ENCODE measurements around the gene EIF4E3. TPM values are rescaled to one million over a fixed set of nuclear protein-coding genes. Genes with fewer than 3 reads are reported as not detected.

Gene EIF4E3
- total and polyA plus RNA-seq, 2 of the 13 experiments (the other 11 are each of a cell fraction or from before 2014, with no cell fraction given): 0.07 to 0.15 TPM

DNA sequence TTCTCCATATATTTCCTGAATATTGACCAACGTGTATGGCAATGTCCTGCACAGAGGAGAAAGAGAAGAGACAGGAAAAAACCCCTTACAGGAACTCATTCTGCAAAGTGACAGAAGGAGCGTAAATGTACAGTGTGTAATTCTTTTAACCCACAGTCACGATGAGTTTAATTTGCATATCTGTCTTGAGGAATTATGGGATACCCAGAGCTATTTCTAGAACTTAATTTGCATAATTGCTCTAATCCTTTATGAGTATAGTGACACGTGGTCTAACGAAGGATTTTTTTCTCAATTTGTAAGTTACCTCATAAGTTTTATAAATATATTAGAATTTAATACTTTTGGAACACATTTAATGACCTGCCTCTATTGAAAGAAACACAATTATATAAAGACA, 38.2 kb upstream of the EIF4E3 start (continued):
- TF ChIP-seq, protein P1, sequence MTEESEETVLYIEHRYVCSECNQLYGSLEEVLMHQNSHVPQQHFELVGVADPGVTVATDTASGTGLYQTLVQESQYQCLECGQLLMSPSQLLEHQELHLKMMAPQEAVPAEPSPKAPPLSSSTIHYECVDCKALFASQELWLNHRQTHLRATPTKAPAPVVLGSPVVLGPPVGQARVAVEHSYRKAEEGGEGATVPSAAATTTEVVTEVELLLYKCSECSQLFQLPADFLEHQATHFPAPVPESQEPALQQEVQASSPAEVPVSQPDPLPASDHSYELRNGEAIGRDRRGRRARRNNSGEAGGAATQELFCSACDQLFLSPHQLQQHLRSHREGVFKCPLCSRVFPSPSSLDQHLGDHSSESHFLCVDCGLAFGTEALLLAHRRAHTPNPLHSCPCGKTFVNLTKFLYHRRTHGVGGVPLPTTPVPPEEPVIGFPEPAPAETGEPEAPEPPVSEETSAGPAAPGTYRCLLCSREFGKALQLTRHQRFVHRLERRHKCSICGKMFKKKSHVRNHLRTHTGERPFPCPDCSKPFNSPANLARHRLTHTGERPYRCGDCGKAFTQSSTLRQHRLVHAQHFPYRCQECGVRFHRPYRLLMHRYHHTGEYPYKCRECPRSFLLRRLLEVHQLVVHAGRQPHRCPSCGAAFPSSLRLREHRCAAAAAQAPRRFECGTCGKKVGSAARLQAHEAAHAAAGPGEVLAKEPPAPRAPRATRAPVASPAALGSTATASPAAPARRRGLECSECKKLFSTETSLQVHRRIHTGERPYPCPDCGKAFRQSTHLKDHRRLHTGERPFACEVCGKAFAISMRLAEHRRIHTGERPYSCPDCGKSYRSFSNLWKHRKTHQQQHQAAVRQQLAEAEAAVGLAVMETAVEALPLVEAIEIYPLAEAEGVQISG (CRISPR knock-in tag; IDR thresholded peaks at IDR 0.05): no peak
- TF ChIP-seq SIN3A (IDR thresholded peaks at IDR 0.05; ENCODE audit: borderline replicate concordance, low read depth, low read length): no peak
- no peak for TF ChIP-seq HNRNPK (IDR thresholded peaks at IDR 0.05; ENCODE audit: low read depth, low read length, poor library complexity, severe bottlenecking)
- TF ChIP-seq TGIF2 (CRISPR knock-in tag; IDR thresholded peaks at IDR 0.05): no peak
- no peak for TF ChIP-seq SAFB2 (CRISPR knock-in tag; IDR thresholded peaks at IDR 0.05; ENCODE audit: borderline replicate concordance, low read depth)
- TF ChIP-seq ETV5 (CRISPR knock-in tag; IDR thresholded peaks at IDR 0.05; ENCODE audit: borderline replicate concordance): no peak

DNA sequence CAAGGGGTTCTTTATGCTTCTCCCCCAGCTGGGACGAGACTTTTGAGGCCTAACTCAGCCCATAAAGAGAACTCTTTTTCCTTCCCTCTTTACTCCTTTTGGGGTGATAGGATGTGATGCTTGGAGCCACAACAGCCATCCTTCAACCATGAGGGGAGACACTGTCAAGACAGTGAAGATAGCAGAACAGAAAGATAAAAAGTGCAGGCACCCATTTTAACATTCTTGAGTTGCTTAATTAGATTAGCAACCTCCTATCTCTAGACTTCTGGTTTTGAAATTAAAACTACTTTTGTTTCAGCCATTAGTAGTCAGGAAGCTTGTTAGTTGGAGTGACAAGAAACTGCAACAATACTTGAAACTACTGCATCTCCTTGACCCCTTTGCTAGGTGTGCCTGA, 34.9 kb upstream of the EIF4E3 start:
- ChIA-PET POLR2A (no interaction called here), CTCF (ENCODE audit: low intra/inter-chr PET ratio, low total read pairs) (no interaction called here)
- no TSS peak for BruUV-seq (replicated peaks)
- Histone ChIP-seq H2AFZ (ENCODE audit: low read length) (no peak overlapping the region), H3K9me3 (ENCODE audit: low read length) (no peaks in the 10 kb centered on the region), H3K4me2 (ENCODE audit: low read depth, low read length) (no peak overlapping the region), H3K4me3 (replicated peaks in 1 of 3; ENCODE audit: insufficient read depth in 1 of 3, low read depth in 2 of 3, low read length in 3 of 3) (no peak overlapping the region), H4K20me1 (ENCODE audit: insufficient read depth, low read length) (no peaks in the 10 kb centered on the region), H3K79me2 (ENCODE audit: insufficient read depth, low read length) (no peaks in the 10 kb centered on the region), H3K4me1 (ENCODE audit: insufficient read depth, low read length) (no peaks in the 10 kb centered on the region), H3K36me3 (replicated peaks in 1 of 2; ENCODE audit: control insufficient read depth in 1 of 2, insufficient read depth in 2 of 2, low read length in 2 of 2) (no peaks in the 10 kb centered on the region), H3K9ac (ENCODE audit: insufficient read depth, low read depth, low read length) (no peak overlapping the region), H3K27me3 (ENCODE audit: control insufficient read depth in 1 of 2, insufficient read depth in 2 of 2, low read length in 2 of 2) (peaks cover 1 to 36% of the 10 kb centered on the region in 2 experiments; a peak in 3 of 5 replicates), H3K27ac (ENCODE audit: extremely low read length, insufficient read depth, low read length) (no peak overlapping the region)
- no peak for DNase-seq (ENCODE audit: low spot score)
- intact Hi-C loops (cut with micrococcal nuclease; ENCODE audit: unreplicated experiment): no loop called here
- in situ Hi-C loops (cut with HindIII; ENCODE audit: extremely low pct_ligation_motif_present, low pct_unique_long_range_greater_than_20kb): no loop called here
- no peak for FAIRE-seq
- TF ChIP-seq ZZZ3 (CRISPR knock-in tag; IDR thresholded peaks at IDR 0.05; ENCODE audit: borderline replicate concordance) (no peak), RBFOX2 (IDR thresholded peaks at IDR 0.05; ENCODE audit: low read depth, low read length) (no peak), RFXAP (CRISPR knock-in tag; IDR thresholded peaks at IDR 0.05; ENCODE audit: borderline replicate concordance) (no peak), HNRNPK (IDR thresholded peaks at IDR 0.05; ENCODE audit: low read depth, low read length, poor library complexity, severe bottlenecking) (no peak), NCOA2 (CRISPR knock-in tag; IDR thresholded peaks at IDR 0.05) (no peak)
- TF ChIP-seq, protein P2, sequence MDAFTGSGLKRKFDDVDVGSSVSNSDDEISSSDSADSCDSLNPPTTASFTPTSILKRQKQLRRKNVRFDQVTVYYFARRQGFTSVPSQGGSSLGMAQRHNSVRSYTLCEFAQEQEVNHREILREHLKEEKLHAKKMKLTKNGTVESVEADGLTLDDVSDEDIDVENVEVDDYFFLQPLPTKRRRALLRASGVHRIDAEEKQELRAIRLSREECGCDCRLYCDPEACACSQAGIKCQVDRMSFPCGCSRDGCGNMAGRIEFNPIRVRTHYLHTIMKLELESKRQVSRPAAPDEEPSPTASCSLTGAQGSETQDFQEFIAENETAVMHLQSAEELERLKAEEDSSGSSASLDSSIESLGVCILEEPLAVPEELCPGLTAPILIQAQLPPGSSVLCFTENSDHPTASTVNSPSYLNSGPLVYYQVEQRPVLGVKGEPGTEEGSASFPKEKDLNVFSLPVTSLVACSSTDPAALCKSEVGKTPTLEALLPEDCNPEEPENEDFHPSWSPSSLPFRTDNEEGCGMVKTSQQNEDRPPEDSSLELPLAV (CRISPR knock-in tag; conservative IDR thresholded peaks at IDR 0.05; ENCODE audit: low read depth): no peak
- TF ChIP-seq, protein P3, sequence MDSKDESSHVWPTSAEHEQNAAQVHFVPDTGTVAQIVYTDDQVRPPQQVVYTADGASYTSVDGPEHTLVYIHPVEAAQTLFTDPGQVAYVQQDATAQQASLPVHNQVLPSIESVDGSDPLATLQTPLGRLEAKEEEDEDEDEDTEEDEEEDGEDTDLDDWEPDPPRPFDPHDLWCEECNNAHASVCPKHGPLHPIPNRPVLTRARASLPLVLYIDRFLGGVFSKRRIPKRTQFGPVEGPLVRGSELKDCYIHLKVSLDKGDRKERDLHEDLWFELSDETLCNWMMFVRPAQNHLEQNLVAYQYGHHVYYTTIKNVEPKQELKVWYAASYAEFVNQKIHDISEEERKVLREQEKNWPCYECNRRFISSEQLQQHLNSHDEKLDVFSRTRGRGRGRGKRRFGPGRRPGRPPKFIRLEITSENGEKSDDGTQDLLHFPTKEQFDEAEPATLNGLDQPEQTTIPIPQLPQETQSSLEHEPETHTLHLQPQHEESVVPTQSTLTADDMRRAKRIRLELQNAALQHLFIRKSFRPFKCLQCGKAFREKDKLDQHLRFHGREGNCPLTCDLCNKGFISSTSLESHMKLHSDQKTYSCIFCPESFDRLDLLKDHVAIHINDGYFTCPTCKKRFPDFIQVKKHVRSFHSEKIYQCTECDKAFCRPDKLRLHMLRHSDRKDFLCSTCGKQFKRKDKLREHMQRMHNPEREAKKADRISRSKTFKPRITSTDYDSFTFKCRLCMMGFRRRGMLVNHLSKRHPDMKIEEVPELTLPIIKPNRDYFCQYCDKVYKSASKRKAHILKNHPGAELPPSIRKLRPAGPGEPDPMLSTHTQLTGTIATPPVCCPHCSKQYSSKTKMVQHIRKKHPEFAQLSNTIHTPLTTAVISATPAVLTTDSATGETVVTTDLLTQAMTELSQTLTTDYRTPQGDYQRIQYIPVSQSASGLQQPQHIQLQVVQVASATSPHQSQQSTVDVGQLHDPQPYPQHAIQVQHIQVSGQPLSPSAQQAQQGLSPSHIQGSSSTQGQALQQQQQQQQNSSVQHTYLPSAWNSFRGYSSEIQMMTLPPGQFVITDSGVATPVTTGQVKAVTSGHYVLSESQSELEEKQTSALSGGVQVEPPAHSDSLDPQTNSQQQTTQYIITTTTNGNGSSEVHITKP (CRISPR knock-in tag; IDR thresholded peaks at IDR 0.05; ENCODE audit: low read depth): no peak
- TF ChIP-seq, protein P4, sequence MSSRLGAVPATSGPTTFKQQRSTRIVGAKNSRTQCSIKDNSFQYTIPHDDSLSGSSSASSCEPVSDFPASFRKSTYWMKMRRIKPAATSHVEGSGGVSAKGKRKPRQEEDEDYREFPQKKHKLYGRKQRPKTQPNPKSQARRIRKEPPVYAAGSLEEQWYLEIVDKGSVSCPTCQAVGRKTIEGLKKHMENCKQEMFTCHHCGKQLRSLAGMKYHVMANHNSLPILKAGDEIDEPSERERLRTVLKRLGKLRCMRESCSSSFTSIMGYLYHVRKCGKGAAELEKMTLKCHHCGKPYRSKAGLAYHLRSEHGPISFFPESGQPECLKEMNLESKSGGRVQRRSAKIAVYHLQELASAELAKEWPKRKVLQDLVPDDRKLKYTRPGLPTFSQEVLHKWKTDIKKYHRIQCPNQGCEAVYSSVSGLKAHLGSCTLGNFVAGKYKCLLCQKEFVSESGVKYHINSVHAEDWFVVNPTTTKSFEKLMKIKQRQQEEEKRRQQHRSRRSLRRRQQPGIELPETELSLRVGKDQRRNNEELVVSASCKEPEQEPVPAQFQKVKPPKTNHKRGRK (CRISPR knock-in tag; IDR thresholded peaks at IDR 0.05): no peak
- ATAC-seq: no peak
- 0% methylated on average over 1 of the region's 1 CpG for WGBS (ENCODE audit: low lambda C conversion rate)

Data from HepG2 (cell line).